ENCODE measurements around the gene CDV3. TPM values are rescaled to one million over a fixed set of nuclear protein-coding genes. Genes with fewer than 3 reads are reported as not detected.

Gene CDV3
- polyA plus RNA-seq, 2 of the 4 experiments (the other 2 are of a cell fraction) = 101 to 120 TPM

GRCh38 chr3:133563186-133563591 lies 10.3 kb upstream of the CDV3 start:
- FAIRE-seq (no peak), ATAC-seq (no peak), DNase-seq (ENCODE audit: low read depth in 1 of 2, low spot score in 1 of 2) (no peak)
- no peak overlapping the region for H3K4me2 ChIP-seq
- POLR2A ChIA-PET = no interaction called here
- CTCF ChIA-PET = interaction anchor here (1.2 to 2.0 kb wide), 2 partner anchors 11 to 16 kb away, joined by 3 to 7 read pairs; no protein-coding TSS in a partner anchor
- H3K9me3 ChIP-seq = no peaks in the 10 kb centered on the region
- H3K4me1 ChIP-seq = peaks cover 10% of the 10 kb centered on the region
- H3K27ac ChIP-seq = no peak overlapping the region
- H3K4me3 ChIP-seq = no peak overlapping the region
- 63% methylated on average over 5 of the region's 5 CpGs for WGBS (ENCODE audit: missing lambda C conversion rate)
- TF ChIP-seq FOSB (CRISPR knock-in tag; IDR thresholded peaks at IDR 0.05) = no peak
- TF ChIP-seq KDM1A (IDR thresholded peaks at IDR 0.05; ENCODE audit: low read depth) = no peak
- TF ChIP-seq, protein P1, sequence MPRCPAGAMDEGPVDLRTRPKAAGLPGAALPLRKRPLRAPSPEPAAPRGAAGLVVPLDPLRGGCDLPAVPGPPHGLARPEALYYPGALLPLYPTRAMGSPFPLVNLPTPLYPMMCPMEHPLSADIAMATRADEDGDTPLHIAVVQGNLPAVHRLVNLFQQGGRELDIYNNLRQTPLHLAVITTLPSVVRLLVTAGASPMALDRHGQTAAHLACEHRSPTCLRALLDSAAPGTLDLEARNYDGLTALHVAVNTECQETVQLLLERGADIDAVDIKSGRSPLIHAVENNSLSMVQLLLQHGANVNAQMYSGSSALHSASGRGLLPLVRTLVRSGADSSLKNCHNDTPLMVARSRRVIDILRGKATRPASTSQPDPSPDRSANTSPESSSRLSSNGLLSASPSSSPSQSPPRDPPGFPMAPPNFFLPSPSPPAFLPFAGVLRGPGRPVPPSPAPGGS (IDR thresholded peaks at IDR 0.05) = no peak
- TF ChIP-seq NR3C1 (IDR thresholded peaks at IDR 0.05) = no peak
- no peak for TF ChIP-seq MAFK (IDR thresholded peaks at IDR 0.05; ENCODE audit: partially characterized antibody)
- TF ChIP-seq HOXB13 (CRISPR knock-in tag; IDR thresholded peaks at IDR 0.05; ENCODE audit: low read depth) = no peak
- TF ChIP-seq JUN (IDR thresholded peaks at IDR 0.05) = no peak
- TF ChIP-seq POLR2AphosphoS2 (conservative IDR thresholded peaks at IDR 0.05; ENCODE audit: low read length) = no peak
- TF ChIP-seq FOXS1 (CRISPR knock-in tag; IDR thresholded peaks at IDR 0.05) = no peak
- TF ChIP-seq MYC (IDR thresholded peaks at IDR 0.05; ENCODE audit: borderline replicate concordance, low read length) = no peak
- no peak for TF ChIP-seq FOSL2 (IDR thresholded peaks at IDR 0.05)
- TF ChIP-seq FOSL2 (CRISPR knock-in tag; IDR thresholded peaks at IDR 0.05) = no peak
- TF ChIP-seq CTCF (IDR thresholded peaks at IDR 0.05) = no peak
- TF ChIP-seq ZSCAN20 (CRISPR knock-in tag; IDR thresholded peaks at IDR 0.05) = no peak
- TF ChIP-seq USF2 (IDR thresholded peaks at IDR 0.05) = no peak
- TF ChIP-seq CBX2 (IDR thresholded peaks at IDR 0.05; ENCODE audit: borderline replicate concordance, low read depth) = no peak

DNA sequence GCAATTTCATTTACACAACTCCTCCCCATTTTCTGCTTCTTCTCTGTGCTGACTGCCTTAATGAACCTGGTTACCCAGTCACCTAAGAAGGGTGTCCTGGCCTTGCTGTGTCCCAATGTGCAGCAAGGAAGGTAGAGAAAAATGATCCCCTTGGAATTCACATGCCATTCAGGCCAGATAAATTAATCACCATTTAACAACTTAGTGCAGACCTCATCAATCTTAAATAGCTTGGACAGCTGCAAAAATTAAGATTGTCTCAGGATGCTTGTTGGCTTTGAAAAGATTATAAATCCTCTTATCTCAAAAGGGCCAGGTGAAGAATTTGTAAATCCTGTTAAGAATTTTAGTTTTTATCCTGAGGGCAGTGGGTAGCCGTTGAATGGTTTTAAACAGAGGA lies 9.7 kb upstream of the CDV3 start:
- ChIA-PET CTCF (interaction anchor here (0.9 to 2.0 kb wide), 2 partner anchors 11 to 16 kb away, joined by 3 to 7 read pairs; no protein-coding TSS in a partner anchor), POLR2A (interaction anchor here (2.2 kb wide), 1 partner anchor 10 kb away, joined by 8 read pairs; the partner anchor contains the start of gene CDV3)
- no peak for ATAC-seq
- Histone ChIP-seq H3K27ac (no peak overlapping the region), H3K9me3 (no peaks in the 10 kb centered on the region), H3K4me2 (no peak overlapping the region), H3K4me1 (peaks cover 16% of the 10 kb centered on the region), H3K4me3 (no peak overlapping the region)
- DNase-seq (ENCODE audit: low read depth in 1 of 2, low spot score in 1 of 2) = no peak
- WGBS (ENCODE audit: missing lambda C conversion rate) = 84% methylated on average over 1 of the region's 1 CpG
- no peak for FAIRE-seq
- no peak for TF ChIP-seq EP300 (IDR thresholded peaks at IDR 0.05)
- no peak for TF ChIP-seq JUNB (IDR thresholded peaks at IDR 0.05)
- TF ChIP-seq RFX5 (IDR thresholded peaks at IDR 0.05) = no peak
- no peak for TF ChIP-seq NR3C1 (IDR thresholded peaks at IDR 0.05)
- no peak for TF ChIP-seq POLR2A (IDR thresholded peaks at IDR 0.05; ENCODE audit: low read length)
- no peak for TF ChIP-seq FOXS1 (CRISPR knock-in tag; IDR thresholded peaks at IDR 0.05)
- no peak for TF ChIP-seq HOXB13 (CRISPR knock-in tag; IDR thresholded peaks at IDR 0.05; ENCODE audit: low read depth)
- no peak for TF ChIP-seq HOXB5 (CRISPR knock-in tag; IDR thresholded peaks at IDR 0.05)
- TF ChIP-seq, protein P1 (IDR thresholded peaks at IDR 0.05) = no peak
- no peak for TF ChIP-seq SMC3 (IDR thresholded peaks at IDR 0.05)
- TF ChIP-seq NFE2L2 (conservative IDR thresholded peaks at IDR 0.05; ENCODE audit: low read length) = no peak
- TF ChIP-seq BHLHE40 (IDR thresholded peaks at IDR 0.05; ENCODE audit: low read depth, low read length) = no peak
- no peak for TF ChIP-seq MAX (IDR thresholded peaks at IDR 0.05)
- TF ChIP-seq E2F6 (IDR thresholded peaks at IDR 0.05; ENCODE audit: borderline replicate concordance, low read depth) = no peak

Data from A549 (cell line).